Heart left ventricle (tissue), 13 donors: ENCODE data around the gene TBX10.

Experiments used
- POLR2A ChIP-seq, 2 donors: fragments of 450-650 bp; IDR thresholded peaks; one replicate each; pipeline ENCODE4 v1.6.1; 2017; ENCODE audit warnings: antibody characterized with exemption in 2 of 2, mild to moderate bottlenecking in 2 of 2, moderate library complexity in 2 of 2
- TF ChIP-seq, protein P1 (sequence below), 12 donors: fragments of 200-600 bp; sonication (generic) in 4 of 12; IDR thresholded peaks; one replicate each; pipeline versions ENCODE4 v1.5.0 to v1.8.0; 2018 to 2022; ENCODE audit warnings: antibody characterized with exemption in 12 of 12, mild to moderate bottlenecking in 5 of 12
- donor health status: ischemic (EF 13 %, LVEDD 7.1; RV severe dilation, severe dysfunction).
- donor health status: DM: no; HTN: yes; CAD: no.
- donor health status: DM: no; HTN: no; CAD: no.
- donor health status: ischemic (EF 25% LVEDD 6.9; RV normal size, moderate dysfunction).
- donor health status: ischemic (EF 25% LVEDD 5.7; RV mildly dilated, moderate dysfunction).
- donor health status: ischemic (EF 35%, LVEDD 5.7; RV mildly dilated, moderate dysfunction).
- donor health status: nonischemic (EF 11% LVEDD 7.7; RV severe dilation, severe dysfunction).
- donor health status: DM: yes; HTN: yes; CAD: no.
- donor health status: PGD.
- donor health status: ischemic (EF 29% LVEDD 5.4; RV normal size, mild dysfunction).
- donor health status: nonischemic (EF 23%, LVEDD 6.1; RV moderate dilation, normal function).

DNA sequence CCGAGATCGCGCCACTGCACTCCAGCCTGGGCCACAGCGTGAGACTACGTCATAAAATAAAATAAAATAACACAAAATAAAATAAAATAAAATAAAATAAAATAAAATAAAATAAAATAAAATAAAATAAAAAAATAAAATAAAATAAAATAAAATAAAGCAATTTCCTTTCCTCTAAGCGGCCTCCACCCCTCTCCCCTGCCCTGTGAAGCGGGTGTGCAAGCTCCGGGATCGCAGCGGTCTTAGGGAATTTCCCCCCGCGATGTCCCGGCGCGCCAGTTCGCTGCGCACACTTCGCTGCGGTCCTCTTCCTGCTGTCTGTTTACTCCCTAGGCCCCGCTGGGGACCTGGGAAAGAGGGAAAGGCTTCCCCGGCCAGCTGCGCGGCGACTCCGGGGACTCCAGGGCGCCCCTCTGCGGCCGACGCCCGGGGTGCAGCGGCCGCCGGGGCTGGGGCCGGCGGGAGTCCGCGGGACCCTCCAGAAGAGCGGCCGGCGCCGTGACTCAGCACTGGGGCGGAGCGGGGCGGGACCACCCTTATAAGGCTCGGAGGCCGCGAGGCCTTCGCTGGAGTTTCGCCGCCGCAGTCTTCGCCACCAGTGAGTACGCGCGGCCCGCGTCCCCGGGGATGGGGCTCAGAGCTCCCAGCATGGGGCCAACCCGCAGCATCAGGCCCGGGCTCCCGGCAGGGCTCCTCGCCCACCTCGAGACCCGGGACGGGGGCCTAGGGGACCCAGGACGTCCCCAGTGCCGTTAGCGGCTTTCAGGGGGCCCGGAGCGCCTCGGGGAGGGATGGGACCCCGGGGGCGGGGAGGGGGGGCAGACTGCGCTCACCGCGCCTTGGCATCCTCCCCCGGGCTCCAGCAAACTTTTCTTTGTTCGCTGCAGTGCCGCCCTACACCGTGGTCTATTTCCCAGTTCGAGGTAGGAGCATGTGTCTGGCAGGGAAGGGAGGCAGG is 56.0 kb downstream of the TBX10 start, which contains the start of gene GSTP1:
- TF ChIP-seq, protein P1, sequence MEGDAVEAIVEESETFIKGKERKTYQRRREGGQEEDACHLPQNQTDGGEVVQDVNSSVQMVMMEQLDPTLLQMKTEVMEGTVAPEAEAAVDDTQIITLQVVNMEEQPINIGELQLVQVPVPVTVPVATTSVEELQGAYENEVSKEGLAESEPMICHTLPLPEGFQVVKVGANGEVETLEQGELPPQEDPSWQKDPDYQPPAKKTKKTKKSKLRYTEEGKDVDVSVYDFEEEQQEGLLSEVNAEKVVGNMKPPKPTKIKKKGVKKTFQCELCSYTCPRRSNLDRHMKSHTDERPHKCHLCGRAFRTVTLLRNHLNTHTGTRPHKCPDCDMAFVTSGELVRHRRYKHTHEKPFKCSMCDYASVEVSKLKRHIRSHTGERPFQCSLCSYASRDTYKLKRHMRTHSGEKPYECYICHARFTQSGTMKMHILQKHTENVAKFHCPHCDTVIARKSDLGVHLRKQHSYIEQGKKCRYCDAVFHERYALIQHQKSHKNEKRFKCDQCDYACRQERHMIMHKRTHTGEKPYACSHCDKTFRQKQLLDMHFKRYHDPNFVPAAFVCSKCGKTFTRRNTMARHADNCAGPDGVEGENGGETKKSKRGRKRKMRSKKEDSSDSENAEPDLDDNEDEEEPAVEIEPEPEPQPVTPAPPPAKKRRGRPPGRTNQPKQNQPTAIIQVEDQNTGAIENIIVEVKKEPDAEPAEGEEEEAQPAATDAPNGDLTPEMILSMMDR (IDR thresholded peaks at IDR 0.05) = peak; percentile 56 to 92 (median 86)
- TF ChIP-seq POLR2A (IDR thresholded peaks at IDR 0.05) = peak; percentile 78 to 97
